Stimulated activated CD8-positive, alpha-beta memory T cell treated with anti-CD3 and anti-CD28 coated beads, Interleukin-12 subunit alpha, Interleukin-12 subunit beta, amount 100 ng/mL, for 4 hours (primary cell): Measurements from ENCODE around the gene PRR36.
"Not testable (repeated sequence)": the region's sequence is repeated elsewhere in the genome, so short reads cannot be mapped to it uniquely, and the experiment has no call there.

Experiments
- DNase-seq: peaks from one replicate; pipeline ENCODE4 v3.0.0-alpha.2; 2020; ENCODE audit warnings: low read depth

Gene PRR36

GRCh38 chr19:7874076-7874896 is at the start of gene PRR36:
Gene PRR36, minus strand, starts transcription at chr19:7874390. Its CDS starts 701 bp downstream, at chr19:7873689.
- no peak for DNase-seq

GRCh38 chr19:7923295-7924191 is 49.4 kb upstream of the PRR36 start:
- no peak for DNase-seq

- no peak for DNase-seq
Observed at GRCh38 chr19:7922836-7923195, 48.6 kb upstream of the PRR36 start.

GRCh38 chr19:7921967-7922835 is 48.0 kb upstream of the PRR36 start:
- DNase-seq = no peak

GRCh38 chr19:7921302-7921966 is 47.2 kb upstream of the PRR36 start:
- no peak for DNase-seq

- peak; percentile 98 for DNase-seq
Observed at GRCh38 chr19:7920519-7921301, 46.5 kb upstream of the PRR36 start.

- DNase-seq = peak; percentile 93
Observed at GRCh38 chr19:7919610-7920518, 45.7 kb upstream of the PRR36 start, which contains the start of gene SNAPC2. Gene SNAPC2, plus strand, starts transcription at chr19:7920338. Its CDS starts 29 bp downstream, at chr19:7920367.

GRCh38 chr19:7918615-7919421 is 44.6 kb upstream of the PRR36 start:
- DNase-seq = no peak

- DNase-seq = not testable (repeated sequence)
Observed at GRCh38 chr19:7918062-7918614, 43.9 kb upstream of the PRR36 start.

- peak; percentile 33 for DNase-seq
Observed at GRCh38 chr19:7917267-7918061, 43.3 kb upstream of the PRR36 start.

- no peak for DNase-seq
Observed at GRCh38 chr19:7916955-7917266, 42.7 kb upstream of the PRR36 start.

GRCh38 chr19:7916103-7916954 is 42.1 kb upstream of the PRR36 start:
- no peak for DNase-seq

- DNase-seq = no peak
Observed at GRCh38 chr19:7915250-7916102, 41.3 kb upstream of the PRR36 start.

- no peak for DNase-seq
Observed at GRCh38 chr19:7914598-7915045, 40.4 kb upstream of the PRR36 start, which contains the start of gene TGFBR3L. Gene TGFBR3L, plus strand, starts transcription at chr19:7914830.

GRCh38 chr19:7914099-7914498 is 39.9 kb upstream of the PRR36 start:
- DNase-seq = no peak

GRCh38 chr19:7913652-7914051 is 39.5 kb upstream of the PRR36 start:
- DNase-seq = no peak
